HG02852 (cell line): ENCODE measurements around the gene ENOPH1.

Source experiments
- ATAC-seq: cut with Tn5 transposase; IDR thresholded peaks from one replicate; pipeline ENCODE4 v1.9.1; 2021; ENCODE audit warnings: mild to moderate bottlenecking, moderate library complexity; ENCODE audit not compliant: unreplicated experiment

ENOPH1 gene

GRCh38 chr4:82508011-82508410 lies 77.6 kb downstream of the ENOPH1 start:
- ATAC-seq: no peak

DNA sequence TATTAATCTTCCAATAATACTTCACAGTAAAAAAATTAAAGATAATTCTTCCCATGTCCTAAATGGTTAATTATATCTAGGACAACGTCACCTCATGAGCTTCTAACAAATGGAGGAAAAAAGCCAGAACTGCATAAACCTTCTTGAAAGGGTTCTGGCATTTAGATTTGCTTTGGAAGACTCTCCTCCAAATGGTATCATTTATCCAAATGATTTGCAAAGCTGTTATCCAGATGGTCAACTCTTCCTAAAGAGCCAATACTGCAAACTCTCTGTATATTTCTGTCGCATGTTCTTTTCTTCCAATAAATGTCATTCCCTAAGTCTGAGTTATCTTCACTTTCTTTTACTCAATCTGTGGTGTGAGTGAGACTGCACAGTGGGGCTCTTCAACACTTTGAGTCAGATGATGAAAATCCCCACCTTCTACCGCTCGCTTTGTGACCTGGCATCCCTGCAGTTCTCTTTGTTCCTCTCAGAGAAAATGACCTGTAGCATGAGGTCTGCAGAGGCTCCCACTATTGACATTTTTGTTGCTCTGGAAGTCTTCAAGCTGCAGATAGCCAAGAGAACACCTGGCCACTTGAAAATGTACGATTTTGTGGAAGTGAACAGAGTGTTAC lies 78.5 kb downstream of the ENOPH1 start:
- no peak for ATAC-seq

GRCh38 chr4:82510216-82510615 lies 79.8 kb downstream of the ENOPH1 start:
- ATAC-seq: no peak
